C4-2B (cell line): Measurements from ENCODE around the gene LRIG1.

ENCODE experiments used
- H3K27ac ChIP-seq: fragments of 450-650 bp; 2 replicates; pipeline ENCODE4 v1.5.1; 2017
- ZFX ChIP-seq: fragments of 450-650 bp; IDR thresholded peaks from 2 replicates; pipeline ENCODE4 v1.6.1; 2017
- TF ChIP-seq, protein P1 (sequence below): fragments of 450-650 bp; conservative IDR thresholded peaks from 2 replicates; pipeline ENCODE4 v1.5.1; 2017; ENCODE audit warnings: mild to moderate bottlenecking

LRIG1 gene

DNA sequence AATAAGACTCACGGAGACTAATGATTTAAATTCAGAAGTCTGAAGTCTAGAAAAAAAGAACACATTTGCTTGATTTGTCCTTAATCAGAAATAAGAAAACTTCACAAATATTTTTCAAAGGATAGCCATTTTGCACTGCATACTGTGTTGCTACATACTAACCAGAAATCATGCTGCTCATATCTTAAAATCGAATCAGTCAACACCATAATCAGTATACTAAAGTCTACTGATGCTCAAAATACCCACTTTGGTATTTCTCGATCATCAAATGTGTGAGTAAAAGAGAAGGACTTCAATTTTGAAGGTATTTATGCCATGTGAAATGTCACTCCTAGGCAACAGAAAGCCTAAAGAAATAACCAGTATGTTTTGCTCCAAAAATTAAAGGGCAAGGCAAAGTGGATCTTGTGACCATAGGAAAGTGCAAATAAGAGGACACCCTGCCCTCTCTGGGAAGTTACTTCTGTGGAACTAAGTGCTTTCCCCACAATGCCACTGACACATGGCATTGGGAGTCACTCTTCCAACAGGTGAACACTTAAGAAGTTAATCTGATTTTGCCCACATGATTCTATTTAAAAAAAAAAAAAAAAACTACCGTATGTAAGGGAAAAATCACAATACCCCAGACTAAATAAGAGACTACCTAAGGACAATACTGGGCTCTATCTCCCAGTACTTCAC is 2.7 kb downstream of the LRIG1 start:
- peak overlapping the region; percentile 93; the same call in 1 of the 2 replicates for H3K27ac ChIP-seq
- TF ChIP-seq ZFX, result no peak
- TF ChIP-seq, protein P1, sequence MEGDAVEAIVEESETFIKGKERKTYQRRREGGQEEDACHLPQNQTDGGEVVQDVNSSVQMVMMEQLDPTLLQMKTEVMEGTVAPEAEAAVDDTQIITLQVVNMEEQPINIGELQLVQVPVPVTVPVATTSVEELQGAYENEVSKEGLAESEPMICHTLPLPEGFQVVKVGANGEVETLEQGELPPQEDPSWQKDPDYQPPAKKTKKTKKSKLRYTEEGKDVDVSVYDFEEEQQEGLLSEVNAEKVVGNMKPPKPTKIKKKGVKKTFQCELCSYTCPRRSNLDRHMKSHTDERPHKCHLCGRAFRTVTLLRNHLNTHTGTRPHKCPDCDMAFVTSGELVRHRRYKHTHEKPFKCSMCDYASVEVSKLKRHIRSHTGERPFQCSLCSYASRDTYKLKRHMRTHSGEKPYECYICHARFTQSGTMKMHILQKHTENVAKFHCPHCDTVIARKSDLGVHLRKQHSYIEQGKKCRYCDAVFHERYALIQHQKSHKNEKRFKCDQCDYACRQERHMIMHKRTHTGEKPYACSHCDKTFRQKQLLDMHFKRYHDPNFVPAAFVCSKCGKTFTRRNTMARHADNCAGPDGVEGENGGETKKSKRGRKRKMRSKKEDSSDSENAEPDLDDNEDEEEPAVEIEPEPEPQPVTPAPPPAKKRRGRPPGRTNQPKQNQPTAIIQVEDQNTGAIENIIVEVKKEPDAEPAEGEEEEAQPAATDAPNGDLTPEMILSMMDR, result no peak

GRCh38 chr3:66497288-66497984 is 3.4 kb downstream of the LRIG1 start:
- TF ChIP-seq, protein P1, result no peak
- TF ChIP-seq ZFX, result no peak
- H3K27ac ChIP-seq, result no peak overlapping the region

DNA sequence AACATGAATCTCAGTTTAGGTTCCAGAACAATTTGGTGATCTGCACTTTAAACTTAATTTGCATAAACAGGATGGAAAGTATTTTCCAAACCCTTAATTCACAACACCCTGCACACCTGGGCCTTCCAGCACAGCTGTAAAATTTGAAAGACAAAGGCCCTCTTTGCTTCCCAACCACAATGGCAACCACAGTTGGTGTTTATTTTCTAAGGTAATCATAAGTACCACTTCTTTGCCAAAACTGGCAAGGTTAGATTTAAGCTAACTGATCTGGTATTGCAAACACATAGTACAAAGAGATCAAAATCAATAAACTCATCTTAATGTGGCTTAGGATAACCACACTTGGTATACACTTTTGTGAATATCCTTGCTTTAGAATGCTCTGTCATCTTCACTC is 4.1 kb downstream of the LRIG1 start:
- H3K27ac ChIP-seq, result no peak overlapping the region
- TF ChIP-seq ZFX, result no peak
- TF ChIP-seq, protein P1, result no peak

DNA sequence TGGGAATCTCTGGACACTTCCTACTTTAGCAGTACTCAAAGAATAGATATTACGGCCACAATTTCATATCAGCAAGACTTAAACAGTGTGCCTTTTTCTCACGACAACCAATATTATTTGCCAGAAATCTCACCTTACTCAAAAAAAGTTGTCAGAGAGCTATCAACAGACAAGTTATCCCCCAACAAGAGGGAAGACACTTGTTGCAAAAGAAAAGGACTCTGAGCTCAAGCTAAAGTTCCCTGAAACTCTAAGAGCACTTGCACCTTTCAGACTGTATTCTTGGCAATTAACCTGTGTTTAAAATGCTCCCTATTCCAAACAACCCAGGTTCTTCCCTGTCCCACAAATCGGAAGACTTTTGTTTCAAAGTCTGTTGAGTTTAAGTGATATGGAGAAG is 4.5 kb downstream of the LRIG1 start:
- TF ChIP-seq, protein P1, result no peak
- TF ChIP-seq ZFX, result no peak
- no peak overlapping the region for H3K27ac ChIP-seq

DNA sequence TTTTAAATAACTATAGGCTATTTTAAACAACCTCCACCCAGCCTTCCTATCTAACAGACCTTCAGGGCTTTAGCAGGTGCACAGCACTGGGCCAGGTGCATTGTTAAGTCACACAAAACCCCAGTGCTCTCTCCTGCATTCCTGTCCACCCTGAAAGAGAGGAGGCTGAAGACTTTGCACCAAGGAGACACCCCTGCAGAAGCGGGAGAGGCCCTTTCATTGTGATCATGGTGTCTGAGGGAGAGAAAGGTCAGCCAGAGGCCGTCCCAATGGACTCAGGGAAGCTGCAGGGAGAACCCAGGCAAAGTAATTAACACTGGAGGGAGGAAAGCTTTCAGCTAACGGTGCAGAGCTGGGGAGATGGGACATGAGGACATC is 5.2 kb downstream of the LRIG1 start:
- H3K27ac ChIP-seq, result peak overlapping the region; percentile 58
- TF ChIP-seq, protein P1, result no peak
- no peak for TF ChIP-seq ZFX

- H3K27ac ChIP-seq, result peak overlapping the region; percentile 58
- TF ChIP-seq, protein P1, result no peak
- TF ChIP-seq ZFX, result no peak
These were observed 5.7 kb downstream of the LRIG1 start for GRCh38 chr3:66494959-66495667.
